ENCODE results near the gene USP25.

- TF ChIP-seq, protein P1, sequence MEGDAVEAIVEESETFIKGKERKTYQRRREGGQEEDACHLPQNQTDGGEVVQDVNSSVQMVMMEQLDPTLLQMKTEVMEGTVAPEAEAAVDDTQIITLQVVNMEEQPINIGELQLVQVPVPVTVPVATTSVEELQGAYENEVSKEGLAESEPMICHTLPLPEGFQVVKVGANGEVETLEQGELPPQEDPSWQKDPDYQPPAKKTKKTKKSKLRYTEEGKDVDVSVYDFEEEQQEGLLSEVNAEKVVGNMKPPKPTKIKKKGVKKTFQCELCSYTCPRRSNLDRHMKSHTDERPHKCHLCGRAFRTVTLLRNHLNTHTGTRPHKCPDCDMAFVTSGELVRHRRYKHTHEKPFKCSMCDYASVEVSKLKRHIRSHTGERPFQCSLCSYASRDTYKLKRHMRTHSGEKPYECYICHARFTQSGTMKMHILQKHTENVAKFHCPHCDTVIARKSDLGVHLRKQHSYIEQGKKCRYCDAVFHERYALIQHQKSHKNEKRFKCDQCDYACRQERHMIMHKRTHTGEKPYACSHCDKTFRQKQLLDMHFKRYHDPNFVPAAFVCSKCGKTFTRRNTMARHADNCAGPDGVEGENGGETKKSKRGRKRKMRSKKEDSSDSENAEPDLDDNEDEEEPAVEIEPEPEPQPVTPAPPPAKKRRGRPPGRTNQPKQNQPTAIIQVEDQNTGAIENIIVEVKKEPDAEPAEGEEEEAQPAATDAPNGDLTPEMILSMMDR (IDR thresholded peaks at IDR 0.05; ENCODE audit: low read depth, low read length, poor library complexity, severe bottlenecking): no peak
- TF ChIP-seq EZH2phosphoT487 (IDR thresholded peaks at IDR 0.05; ENCODE audit: borderline replicate concordance, low read length): no peak
Measured at GRCh38 chr21:15815285-15815684, 85.5 kb downstream of the USP25 start.

All from DOHH2 (cell line).